HG02870 (cell line): ENCODE results near the gene NYNRIN.

Source experiments
- ATAC-seq: cut with Tn5 transposase; IDR thresholded peaks from one replicate; pipeline ENCODE4 v1.9.1; 2021; ENCODE audit warnings: mild to moderate bottlenecking, moderate library complexity; ENCODE audit not compliant: unreplicated experiment

NYNRIN gene

GRCh38 chr14:24390701-24391468 lies 7.9 kb upstream of the NYNRIN start:
- no peak for ATAC-seq

DNA sequence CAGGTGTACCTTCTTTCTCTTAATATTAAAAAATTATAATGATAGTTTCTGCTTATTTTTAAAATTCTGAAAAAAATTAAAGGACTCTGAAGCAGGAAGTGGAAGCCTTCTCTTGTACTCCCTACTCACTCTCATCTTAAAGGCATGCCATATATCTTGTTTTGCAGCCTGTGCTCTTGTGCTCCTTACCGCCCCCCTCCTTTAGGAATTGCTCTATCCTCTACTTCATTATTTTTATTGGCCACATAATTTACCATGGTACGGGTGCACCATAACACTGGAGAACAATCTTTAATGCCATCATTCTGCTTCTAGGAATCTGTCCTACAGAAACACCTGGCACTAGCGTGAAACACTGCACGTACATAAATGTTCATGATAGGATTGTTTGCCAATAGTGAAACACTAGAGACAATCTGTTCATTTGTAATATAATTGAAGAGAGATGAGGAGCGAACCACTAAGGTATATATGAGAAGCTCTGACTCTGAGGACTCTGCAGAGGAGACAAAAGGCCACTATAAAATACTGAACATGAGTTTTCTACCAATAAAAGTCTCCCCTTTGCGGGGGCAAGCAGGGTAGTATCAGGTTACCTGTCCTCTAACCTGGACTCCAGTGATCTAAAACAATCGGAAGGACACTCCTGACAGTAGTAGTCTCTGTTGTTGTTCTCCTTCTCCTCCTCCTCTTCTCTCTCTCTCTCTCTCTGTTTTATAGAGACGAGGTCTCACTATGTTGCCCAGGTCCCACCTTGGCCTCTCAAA lies 6.3 kb upstream of the NYNRIN start:
- ATAC-seq, result no peak

GRCh38 chr14:24394275-24394674 lies 4.5 kb upstream of the NYNRIN start:
- no peak for ATAC-seq

- ATAC-seq, result no peak
Measured at GRCh38 chr14:24395609-24396582, 2.9 kb upstream of the NYNRIN start.

- ATAC-seq, result no peak
Measured at GRCh38 chr14:24397639-24398292, 1.0 kb upstream of the NYNRIN start.

DNA sequence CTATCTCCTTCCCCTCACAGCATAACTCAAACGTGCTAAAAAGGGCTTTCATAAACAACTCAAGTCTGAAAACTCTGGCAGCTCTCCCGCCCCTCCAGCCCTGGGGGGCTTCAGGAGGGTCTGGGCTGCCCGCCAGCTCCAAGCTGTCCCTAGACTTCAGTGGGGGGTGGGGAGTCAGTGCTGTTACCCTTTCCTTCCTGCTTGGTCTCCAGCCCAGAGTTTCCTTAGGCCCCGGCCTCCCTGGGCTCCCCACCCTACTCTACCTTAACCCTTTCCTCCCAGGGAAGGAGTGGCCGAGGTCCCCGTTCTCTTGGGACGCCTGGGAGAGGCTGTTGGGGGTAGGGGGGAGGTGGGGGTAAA lies 530 bp upstream of the NYNRIN start:
- no peak for ATAC-seq

DNA sequence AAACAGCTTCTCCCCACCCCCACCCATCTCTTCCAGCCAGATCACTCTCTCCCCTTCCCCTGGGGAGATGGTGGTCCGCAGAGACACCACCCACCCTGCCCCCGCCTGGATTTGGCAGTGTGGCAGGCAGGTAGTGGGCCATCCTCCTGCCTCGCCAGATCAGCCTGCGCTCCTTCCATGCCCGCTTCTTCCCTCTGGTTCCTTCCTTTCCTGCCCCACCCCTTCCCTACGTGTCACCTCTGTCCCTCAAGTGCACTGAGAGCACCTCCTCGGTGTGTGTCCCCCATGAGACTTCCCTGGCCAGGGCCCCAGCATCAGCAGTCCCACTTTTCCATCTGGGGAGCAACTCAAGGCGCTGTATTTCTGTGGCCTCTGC lies 632 bp downstream of the NYNRIN start:
- ATAC-seq, result no peak

GRCh38 chr14:24399999-24400718 lies 1.4 kb downstream of the NYNRIN start:
- ATAC-seq, result no peak

- ATAC-seq, result no peak
Measured at GRCh38 chr14:24401810-24402702, 3.3 kb downstream of the NYNRIN start.

DNA sequence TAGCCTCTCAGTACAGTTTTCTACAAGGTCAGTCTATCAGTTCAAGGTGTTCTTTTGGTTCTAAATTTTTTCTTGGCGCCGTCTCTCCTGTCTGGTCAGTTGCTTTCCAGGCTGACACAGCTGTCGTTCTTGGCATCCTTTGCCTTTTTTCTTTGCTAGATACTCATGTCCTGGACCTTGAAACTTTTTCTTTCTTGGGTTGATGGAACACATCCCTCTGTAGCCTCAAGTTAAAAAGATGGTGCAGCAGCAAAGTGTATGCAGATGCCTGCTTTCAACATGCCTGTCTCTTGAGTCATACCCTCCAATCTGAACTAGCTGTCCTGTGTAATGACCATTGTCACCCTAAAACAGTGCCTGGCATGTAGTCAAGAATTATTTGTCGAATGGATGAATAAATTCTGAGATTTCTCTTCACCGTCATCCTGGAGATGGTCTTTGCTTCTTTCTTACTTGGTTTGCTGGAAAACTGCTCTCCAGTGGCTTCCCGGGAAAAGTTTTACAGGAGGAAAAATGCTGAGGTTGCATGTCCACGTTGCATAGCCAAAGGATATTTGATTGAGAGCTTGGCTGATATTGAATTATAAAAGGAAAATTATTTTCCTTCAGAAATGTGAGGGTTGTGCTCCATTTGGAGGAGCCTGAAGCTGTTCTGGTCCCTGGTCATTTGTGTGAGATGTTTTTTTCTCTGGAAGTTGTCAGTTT lies 4.6 kb downstream of the NYNRIN start:
- no peak for ATAC-seq

- no peak for ATAC-seq
Measured at GRCh38 chr14:24404814-24405213, 6.0 kb downstream of the NYNRIN start.

GRCh38 chr14:24406416-24406815 lies 7.6 kb downstream of the NYNRIN start:
- ATAC-seq, result no peak

- ATAC-seq, result no peak
Measured at GRCh38 chr14:24407608-24408325, 9.0 kb downstream of the NYNRIN start.

- no peak for ATAC-seq
Measured at GRCh38 chr14:24408764-24409163, 10.0 kb downstream of the NYNRIN start.

DNA sequence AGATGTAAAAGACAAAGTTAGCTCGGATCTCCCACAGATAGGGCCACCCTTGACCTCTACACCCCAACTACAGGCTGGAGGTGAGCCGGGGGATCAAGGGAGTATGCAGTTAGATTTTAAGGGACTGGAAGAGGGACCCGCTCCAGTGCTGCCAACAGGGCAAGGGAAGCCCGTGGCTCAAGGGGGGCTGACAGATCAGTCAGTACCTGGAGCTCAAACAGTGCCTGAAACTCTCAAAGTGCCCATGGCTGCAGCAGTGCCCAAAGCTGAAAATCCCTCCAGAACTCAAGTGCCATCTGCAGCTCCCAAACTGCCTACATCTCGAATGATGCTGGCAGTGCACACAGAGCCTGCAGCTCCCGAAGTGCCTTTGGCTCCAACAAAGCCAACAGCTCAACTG lies 10.4 kb downstream of the NYNRIN start:
- no peak for ATAC-seq

DNA sequence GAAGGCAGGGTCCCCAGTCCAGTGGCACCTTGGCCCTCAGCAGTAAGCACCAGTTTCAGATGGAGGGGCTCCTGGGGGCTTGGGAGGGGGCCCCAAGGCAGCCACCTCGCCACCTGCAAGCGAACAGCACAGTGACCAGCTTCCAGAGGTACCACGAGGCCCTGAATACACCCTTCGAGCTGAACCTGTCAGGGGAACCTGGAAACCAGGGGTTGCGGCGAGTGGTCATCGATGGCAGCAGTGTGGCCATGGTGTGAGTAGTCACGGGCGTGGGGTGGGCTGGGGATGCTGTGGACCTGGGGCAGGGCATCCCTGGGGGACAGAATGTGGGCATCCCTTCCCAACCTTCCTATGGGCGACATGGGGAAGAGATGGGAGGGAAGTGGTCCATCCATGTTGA lies 11.2 kb downstream of the NYNRIN start:
- ATAC-seq, result no peak

- ATAC-seq, result no peak
Measured at GRCh38 chr14:24411443-24412389, 12.9 kb downstream of the NYNRIN start.
